GM12878 (cell line): ENCODE measurements around the gene TMEM256. TPM values are rescaled to one million over a fixed set of nuclear protein-coding genes. Genes with fewer than 3 reads are reported as not detected.

Source experiments
- BACH1 ChIP-seq: fragments of 450-650 bp; IDR thresholded peaks from 2 replicates; pipeline ENCODE4 v1.6.1; 2017; ENCODE audit warnings: mild to moderate bottlenecking, borderline replicate concordance
- POLR2A ChIP-seq: IDR thresholded peaks from 2 replicates; pipeline ENCODE4 v1.6.1; 2011; ENCODE audit warnings: low read depth, mild to moderate bottlenecking, low read length
- REST ChIP-seq: IDR thresholded peaks from 2 replicates; pipeline ENCODE4 v1.6.1; 2012; ENCODE audit warnings: mild to moderate bottlenecking, low read depth, low read length
- YY1 ChIP-seq: IDR thresholded peaks from 2 replicates; pipeline ENCODE4 v1.6.1; 2011; ENCODE audit warnings: low read depth, mild to moderate bottlenecking, low read length
- polyA plus RNA-seq, 11 experiments: library from polyadenylated mRNA; depleted of rRNA in 4 of 11; unstranded in 6 of 11; stranded (reverse) in 5 of 11; fragments of >200 nt; fragmentation: Nextera tagmentation in 4 of 11; fragmentation: Illumina TruSeq in 1 of 11; extraction: Ambion mirVana in 4 of 11; extraction: Trizol in 1 of 11; gene quantifications; 1 replicate in 1 of 11; 2 replicates in 10 of 11; pipeline versions ENCODE4 v1.2.1 to v1.2.3, GENCODE V29; 2011 to 2016; ENCODE audit warnings: inconsistent platforms in 2 of 11, missing spikeins in 2 of 11, low read depth in 1 of 11
- total RNA-seq, 4 experiments: library from RNA; depleted of rRNA in 3 of 4; stranded (reverse); fragments of >200 nt in 3 of 4; fragmentation: Illumina TruSeq in 1 of 4; extraction: Trizol in 1 of 4; gene quantifications; 2 replicates each; pipeline versions ENCODE4 v1.2.1 to v1.2.3, GENCODE V29; 2013 to 2021
- TF ChIP-seq, protein P1 (sequence below): fragments of 450-650 bp; IDR thresholded peaks from 2 replicates; pipeline ENCODE4 v1.6.1; 2018; ENCODE audit warnings: borderline replicate concordance, mild to moderate bottlenecking; ENCODE audit not compliant: partially characterized antibody

The TMEM256 gene
- total and polyA plus RNA-seq, 10 of the 15 experiments (the other 5 are each of a cell fraction or from before 2014, with no cell fraction given), result 57.3 to 342 (median 95.7) TPM

GRCh38 chr17:7439462-7440112 lies 35.7 kb upstream of the TMEM256 start, which contains the start of gene FGF11 (continued):
- TF ChIP-seq, protein P1, sequence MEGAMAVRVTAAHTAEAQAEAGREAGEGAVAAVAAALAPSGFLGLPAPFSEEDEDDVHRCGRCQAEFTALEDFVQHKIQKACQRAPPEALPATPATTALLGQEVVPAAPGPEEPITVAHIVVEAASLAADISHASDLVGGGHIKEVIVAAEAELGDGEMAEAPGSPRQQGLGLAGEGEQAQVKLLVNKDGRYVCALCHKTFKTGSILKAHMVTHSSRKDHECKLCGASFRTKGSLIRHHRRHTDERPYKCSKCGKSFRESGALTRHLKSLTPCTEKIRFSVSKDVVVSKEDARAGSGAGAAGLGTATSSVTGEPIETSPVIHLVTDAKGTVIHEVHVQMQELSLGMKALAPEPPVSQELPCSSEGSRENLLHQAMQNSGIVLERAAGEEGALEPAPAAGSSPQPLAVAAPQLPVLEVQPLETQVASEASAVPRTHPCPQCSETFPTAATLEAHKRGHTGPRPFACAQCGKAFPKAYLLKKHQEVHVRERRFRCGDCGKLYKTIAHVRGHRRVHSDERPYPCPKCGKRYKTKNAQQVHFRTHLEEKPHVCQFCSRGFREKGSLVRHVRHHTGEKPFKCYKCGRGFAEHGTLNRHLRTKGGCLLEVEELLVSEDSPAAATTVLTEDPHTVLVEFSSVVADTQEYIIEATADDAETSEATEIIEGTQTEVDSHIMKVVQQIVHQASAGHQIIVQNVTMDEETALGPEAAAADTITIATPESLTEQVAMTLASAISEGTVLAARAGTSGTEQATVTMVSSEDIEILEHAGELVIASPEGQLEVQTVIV, result no peak
- TF ChIP-seq REST (peak; percentile 35; the same call in 1 of the 2 replicates), POLR2A (peak; percentile 52), YY1 (peak; percentile 64; the same call in 1 of the 2 replicates), BACH1 (0 out of 2 replicates have a peak, but pooled peaks have one; percentile 28)
